HG02981 (cell line): ENCODE results near the gene CHAF1A.

Experiments used
- ATAC-seq: cut with Tn5 transposase; IDR thresholded peaks from one replicate; pipeline ENCODE4 v1.9.1; 2021; ENCODE audit warnings: mild to moderate bottlenecking, moderate library complexity; ENCODE audit not compliant: unreplicated experiment

The CHAF1A gene

DNA sequence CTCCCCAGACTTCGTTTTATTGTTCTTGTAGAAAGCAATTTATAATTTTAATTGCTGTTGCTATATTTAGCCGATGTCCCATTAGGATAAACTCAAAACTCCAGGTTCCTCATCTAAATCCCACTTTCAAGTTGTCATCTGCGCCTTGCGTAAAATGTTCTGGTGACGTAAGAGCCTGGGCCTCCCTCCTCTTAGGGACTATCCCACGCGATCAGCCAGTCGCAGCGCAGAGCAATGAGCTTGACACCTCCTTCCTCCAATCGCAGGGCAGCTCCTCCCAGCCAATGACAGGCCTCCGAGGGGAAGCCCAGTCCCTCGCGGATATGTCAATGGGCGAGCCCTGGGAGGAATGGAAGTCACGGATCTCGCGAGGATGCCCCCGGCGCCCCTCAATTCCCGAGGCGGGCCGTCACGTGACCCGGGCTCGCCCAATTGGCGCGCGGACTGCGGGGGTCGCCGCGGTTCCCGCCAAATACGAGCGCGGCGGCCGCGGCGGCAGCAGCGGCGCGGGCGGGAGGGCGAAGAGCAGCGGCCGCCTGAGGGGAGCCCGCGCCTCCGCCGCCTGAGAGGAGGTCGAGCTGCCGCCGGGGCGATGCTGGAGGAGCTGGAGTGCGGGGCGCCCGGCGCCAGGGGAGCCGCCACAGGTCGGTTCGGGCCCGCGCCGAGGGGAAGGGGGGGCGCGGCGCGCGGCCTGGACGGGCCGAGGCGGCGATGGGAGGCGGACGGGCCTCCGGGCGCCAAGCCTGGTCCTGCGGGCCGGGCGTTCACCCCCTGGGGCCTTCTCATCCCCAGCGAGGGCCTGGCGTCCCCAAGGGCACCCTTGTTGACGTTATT is at the start of gene CHAF1A:
CHAF1A (plus strand) TSS at position 470 of the 834 bp plus-strand sequence; CDS start at position 593, 123 bp downstream.
- peak; percentile 79 for ATAC-seq

- no peak for ATAC-seq
Observed at GRCh38 chr19:4352701-4353121, 49.7 kb upstream of the CHAF1A start.

DNA sequence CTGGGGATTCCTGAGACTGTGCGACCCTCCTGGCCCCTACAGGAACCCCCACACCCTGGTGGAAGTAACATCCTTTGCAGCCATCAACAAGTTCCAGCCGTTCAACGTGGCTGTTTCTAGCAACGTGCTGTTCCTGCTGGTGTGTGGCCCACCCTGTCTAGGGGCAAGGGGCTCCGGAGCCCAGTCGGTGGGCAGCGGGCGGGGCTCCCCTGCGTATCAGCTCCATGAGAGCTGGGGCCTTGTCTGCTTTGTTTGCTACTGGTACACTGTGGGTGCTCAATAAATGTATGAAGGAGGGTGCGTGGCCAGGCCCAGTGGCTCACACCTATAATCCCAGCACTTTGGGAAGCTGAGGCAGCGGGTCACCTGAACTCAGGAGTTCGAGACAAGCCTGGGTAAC is 48.2 kb upstream of the CHAF1A start:
- ATAC-seq = no peak

DNA sequence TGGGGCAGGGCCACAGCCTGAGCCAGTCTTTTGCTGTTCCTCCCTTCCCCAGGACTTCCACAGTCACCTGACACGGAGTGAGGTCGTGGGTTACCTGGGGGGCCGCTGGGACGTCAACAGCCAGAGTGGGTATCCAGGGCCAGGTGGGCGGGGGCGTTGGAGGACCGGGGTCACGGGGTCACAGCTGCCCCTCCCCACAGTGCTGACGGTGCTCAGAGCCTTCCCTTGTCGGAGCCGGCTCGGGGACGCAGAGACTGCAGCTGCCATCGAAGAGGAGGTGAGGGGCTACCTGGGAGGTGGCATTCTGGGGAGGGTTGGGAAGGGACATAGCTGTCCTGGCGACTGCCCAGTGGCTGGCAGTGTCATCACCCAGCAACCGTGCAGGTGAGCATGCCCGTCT is 47.5 kb upstream of the CHAF1A start:
- ATAC-seq = no peak

- ATAC-seq = no peak
Observed at GRCh38 chr19:4357095-4357797, 45.2 kb upstream of the CHAF1A start.

- ATAC-seq = no peak
Observed at GRCh38 chr19:4357921-4358326, 44.5 kb upstream of the CHAF1A start.

DNA sequence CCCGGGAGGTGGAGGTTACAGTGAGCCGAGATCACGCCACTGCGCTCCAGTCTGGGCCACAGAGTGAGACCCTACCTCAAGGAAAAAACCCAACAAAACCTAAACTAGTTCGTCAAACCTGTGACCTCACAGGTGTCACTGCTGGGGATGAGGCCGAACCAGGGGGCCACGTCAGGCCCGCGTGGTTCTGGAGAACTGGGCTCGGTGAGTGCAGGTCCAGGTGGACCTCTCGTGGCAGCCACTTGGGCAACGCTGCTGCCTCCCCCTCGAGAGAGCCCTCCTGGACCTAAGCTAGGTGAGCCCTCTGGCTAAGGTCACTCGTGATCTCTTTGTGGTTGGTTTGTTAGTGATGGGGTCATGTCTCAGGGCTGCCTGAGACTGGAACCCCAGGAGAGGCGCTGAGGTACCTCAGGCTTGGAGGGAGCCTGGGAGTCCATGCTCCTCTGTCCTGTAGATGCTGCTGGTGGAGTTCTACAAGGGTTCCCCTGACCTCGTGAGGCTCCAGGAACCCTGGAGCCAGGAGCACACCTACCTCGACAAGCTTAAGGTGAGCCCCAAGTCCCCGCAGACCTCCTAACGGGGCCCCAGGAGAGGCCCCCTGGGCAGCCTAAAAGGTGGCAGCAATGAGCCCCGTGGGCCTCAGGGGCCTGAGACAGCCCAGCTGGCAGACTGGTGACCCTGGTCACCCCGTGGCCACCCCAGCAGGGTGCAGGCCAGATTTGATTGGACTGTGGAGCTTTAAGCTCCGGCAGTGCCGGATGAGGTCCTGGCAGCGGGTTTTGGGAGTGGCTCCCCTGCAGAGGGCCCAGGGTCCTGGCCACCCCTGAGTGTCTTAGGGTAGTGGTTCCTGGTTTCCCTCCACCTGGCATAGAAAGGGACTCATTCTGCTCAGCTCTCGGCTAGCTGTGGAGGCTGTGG is 43.5 kb upstream of the CHAF1A start:
- ATAC-seq = no peak

DNA sequence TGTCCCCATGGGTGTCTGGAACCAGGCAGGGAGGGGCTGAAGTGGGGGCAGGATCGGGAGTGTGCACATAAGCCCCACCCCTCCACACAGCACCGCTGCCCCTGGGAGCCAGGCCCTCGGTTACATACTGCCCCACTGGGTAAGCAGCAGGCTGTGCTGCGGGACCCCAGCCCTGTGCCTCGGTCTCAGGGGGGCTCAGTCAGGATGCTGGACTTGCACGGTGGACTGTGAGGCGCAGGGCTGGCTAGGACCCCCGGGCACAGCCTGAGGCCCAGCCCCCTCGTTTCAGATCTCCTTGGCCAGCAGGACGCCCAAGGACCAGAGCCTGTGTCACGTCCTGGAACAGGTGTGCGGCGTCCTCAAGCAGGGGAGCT is 42.8 kb upstream of the CHAF1A start:
- no peak for ATAC-seq

GRCh38 chr19:4360081-4360569 is 42.3 kb upstream of the CHAF1A start:
- no peak for ATAC-seq

DNA sequence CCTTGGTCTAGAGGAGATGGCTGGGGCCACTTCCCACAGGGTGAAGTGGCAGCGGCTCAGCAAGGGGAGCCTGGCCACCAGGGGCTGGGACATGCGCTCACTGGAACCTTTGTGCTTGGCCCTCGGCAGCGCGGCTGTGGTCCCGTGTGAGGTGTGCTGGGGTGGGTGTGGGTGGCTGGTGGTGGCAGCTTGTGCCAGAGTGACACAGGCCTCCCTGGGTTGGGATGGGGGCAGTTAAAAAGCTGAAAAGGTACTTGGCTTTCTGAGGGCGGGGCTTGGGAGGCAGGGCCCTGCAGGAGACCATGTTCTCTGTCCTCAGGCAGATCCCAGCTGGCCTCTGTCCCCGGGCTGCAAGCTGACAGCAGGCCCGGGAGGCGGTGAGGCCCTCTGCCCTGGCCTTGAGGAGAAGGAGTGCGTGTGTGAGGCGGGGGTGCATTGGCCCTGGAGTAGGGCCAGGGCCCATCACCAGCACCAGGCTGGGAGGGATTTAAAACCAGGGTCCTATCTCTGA is 41.7 kb upstream of the CHAF1A start:
- no peak for ATAC-seq

DNA sequence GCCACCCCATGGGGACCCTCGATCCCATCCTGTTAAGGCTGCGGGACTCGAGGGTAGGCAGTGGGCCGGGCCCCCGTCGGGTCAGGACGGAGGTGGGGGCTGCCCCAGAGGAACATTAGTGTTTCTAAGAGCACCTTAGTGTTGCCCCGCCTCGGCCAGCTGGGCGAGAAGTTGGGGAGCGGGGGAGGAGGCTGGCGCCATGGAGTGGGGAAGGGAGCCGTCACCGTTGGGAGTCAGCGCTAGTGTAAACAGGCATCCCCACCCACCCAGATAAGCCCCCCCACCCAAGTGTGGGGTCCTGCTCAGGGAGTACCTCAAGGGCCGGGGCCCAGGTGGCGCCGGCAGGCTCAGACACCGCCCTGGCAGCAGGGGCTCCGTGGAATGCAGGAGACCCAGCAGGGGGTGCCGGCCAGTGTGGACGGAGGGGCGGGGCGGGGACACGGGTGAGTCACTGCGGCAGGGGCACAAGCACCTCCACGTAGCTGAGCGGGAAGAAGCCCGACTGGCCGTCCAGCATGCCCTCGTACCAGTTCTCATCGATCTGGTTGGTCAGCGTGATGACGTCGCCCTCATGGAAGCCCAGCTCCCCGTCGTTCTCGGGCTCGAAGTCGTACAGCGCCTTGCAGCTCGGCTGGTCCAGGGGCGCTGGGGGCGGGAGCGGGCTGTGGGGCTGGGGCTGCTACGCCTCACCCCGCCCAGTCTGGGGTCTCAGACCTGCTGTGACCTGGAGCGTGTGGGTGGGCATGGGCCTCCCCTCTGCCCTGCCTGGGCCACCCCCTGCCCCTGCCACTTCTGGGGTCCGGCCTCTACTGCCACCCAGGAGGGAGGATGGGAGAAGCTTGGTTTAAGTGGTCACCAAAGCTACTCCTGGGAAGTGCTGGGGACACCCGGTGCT is 41.0 kb upstream of the CHAF1A start:
- ATAC-seq = no peak

GRCh38 chr19:4362101-4362828 is 40.2 kb upstream of the CHAF1A start:
- no peak for ATAC-seq

GRCh38 chr19:4362831-4363545 is 39.5 kb upstream of the CHAF1A start:
- ATAC-seq = no peak

- ATAC-seq = no peak
Observed at GRCh38 chr19:4363571-4364304, 38.7 kb upstream of the CHAF1A start.

- no peak for ATAC-seq
Observed at GRCh38 chr19:4365341-4365740, 37.1 kb upstream of the CHAF1A start.

DNA sequence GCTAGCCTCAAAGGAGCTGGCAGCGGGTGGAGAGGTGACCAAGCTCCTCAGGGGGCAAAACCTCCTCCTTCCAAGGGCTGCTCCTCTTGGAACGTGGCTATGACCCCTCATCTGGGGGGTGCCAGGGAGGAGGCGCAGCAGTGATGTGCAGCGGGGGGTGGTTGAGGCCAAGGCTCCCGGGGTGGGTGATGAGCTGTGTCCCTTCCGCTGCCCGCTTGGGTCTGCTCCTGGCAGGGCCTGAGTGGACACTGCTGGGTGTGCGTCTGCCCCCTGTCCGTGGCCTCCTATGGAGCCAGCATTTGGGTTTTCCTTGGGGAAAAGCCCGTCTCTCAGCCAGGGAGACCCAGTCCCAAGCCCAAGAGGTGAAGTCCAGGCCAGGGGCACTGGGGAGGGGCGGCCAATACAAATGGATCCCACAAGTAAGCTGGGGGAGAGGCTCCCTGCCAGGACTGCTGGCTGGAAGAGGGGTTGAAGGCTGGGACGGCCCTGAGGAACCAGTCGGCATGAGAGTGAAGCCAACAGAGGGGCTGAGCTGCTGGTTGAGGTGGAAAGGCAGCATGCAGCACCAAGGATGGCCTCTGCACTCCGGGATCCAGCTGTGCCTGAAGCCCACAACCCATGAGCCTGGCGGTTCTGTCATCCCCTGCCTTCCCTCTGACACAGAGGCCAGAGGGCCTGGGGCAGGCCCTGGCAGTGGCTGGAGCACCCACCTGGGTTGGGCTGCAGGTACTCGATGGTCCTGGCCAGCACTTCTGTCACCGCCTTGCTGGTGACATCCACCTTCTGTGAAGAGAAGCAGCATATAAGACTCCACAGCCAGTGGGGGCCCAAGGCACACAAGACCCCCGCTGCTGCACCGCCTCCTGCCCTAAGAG is 36.4 kb upstream of the CHAF1A start:
- no peak for ATAC-seq
